Measurements from ENCODE around the gene NRP2. TPM values are rescaled to one million over a fixed set of nuclear protein-coding genes. Genes with fewer than 3 reads are reported as not detected.

Gene NRP2
- total RNA-seq, 1 donor from 2014 or later: 76.7 TPM

DNA sequence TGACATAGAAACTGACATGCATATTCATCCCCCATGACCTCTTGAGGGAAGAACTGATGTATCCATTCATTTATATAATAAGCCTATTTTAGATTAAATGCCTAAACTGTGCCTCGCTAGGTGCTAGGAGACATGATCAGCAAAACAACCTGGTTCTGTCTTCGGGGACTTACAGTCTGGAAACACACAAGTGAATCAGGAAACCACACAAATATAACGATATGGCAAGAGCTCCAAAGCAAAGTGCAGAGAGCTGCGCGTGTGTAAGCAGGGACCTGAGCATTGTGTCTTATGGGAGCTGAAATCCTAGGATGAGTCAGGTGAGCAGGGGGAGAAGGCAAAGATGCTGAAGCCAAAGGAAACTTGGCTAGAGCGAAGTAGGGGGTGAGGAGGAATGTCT, 120.6 kb downstream of the NRP2 start:
- Mint-ChIP-seq H3K4me3 (ENCODE audit: unreplicated experiment) (no peak overlapping the region), H3K27ac (ENCODE audit: unreplicated experiment) (no peak overlapping the region), H3K27me3 (ENCODE audit: low read depth, unreplicated experiment) (peaks cover 41% of the 10 kb centered on the region), H3K4me1 (ENCODE audit: low read depth, unreplicated experiment) (no peaks in the 10 kb centered on the region), H3K36me3 (ENCODE audit: low read depth, unreplicated experiment) (peaks cover 1% of the 10 kb centered on the region), H3K9me3 (ENCODE audit: unreplicated experiment) (peaks cover 13% of the 10 kb centered on the region)
- Histone ChIP-seq H3K4me2 (ENCODE audit: low read length) (no peak overlapping the region), H3K4me3 (ENCODE audit: insufficient read depth, low read depth, low read length) (no peak overlapping the region), H2AFZ (ENCODE audit: low read depth, low read length) (no peak overlapping the region), H3K36me3 (ENCODE audit: insufficient read depth, low read length) (no peaks in the 10 kb centered on the region), H4K20me1 (ENCODE audit: insufficient read depth, low read length) (no peaks in the 10 kb centered on the region), H3K27ac (ENCODE audit: low read depth, low read length) (no peak overlapping the region), H3K9ac (ENCODE audit: low read length) (no peak overlapping the region), H3K4me1 (ENCODE audit: insufficient read depth, low read length) (no peaks in the 10 kb centered on the region), H3K9me3 (ENCODE audit: insufficient read depth, low read depth, low read length) (no peaks in the 10 kb centered on the region), H3K79me2 (ENCODE audit: insufficient read depth, low read length) (no peaks in the 10 kb centered on the region), H3K27me3 (ENCODE audit: insufficient read depth, low read length) (no peaks in the 10 kb centered on the region)
- no peak for DNase-seq (ENCODE audit: low read depth)
- FAIRE-seq: no peak
- TF ChIP-seq, protein P1, sequence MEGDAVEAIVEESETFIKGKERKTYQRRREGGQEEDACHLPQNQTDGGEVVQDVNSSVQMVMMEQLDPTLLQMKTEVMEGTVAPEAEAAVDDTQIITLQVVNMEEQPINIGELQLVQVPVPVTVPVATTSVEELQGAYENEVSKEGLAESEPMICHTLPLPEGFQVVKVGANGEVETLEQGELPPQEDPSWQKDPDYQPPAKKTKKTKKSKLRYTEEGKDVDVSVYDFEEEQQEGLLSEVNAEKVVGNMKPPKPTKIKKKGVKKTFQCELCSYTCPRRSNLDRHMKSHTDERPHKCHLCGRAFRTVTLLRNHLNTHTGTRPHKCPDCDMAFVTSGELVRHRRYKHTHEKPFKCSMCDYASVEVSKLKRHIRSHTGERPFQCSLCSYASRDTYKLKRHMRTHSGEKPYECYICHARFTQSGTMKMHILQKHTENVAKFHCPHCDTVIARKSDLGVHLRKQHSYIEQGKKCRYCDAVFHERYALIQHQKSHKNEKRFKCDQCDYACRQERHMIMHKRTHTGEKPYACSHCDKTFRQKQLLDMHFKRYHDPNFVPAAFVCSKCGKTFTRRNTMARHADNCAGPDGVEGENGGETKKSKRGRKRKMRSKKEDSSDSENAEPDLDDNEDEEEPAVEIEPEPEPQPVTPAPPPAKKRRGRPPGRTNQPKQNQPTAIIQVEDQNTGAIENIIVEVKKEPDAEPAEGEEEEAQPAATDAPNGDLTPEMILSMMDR (IDR thresholded peaks at IDR 0.05; ENCODE audit: insufficient read depth, low read depth, low read length): no peak
- TF ChIP-seq EZH2 (IDR thresholded peaks at IDR 0.05; ENCODE audit: insufficient read depth, low read length): no peak

DNA sequence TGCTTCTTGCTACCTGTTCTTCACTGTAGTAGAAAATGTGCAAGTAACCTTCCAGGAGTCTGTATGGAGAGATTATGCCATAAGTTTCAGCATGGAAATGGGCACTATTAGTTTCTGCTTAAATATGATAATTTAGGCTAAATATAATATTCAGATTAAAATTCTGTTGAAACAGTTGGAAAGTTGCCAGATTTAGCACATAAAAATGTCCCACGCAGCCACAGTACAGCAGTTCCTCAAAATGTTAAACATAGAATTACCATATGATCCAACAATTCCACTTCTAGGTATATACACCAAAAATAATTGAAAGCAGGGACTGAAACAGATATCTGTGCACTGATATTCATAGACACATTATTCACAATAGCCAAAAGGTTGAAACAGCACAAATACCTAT, 121.2 kb downstream of the NRP2 start:
- Histone ChIP-seq H2AFZ (ENCODE audit: low read depth, low read length) (no peak overlapping the region), H3K9ac (ENCODE audit: low read length) (no peak overlapping the region), H3K9me3 (ENCODE audit: insufficient read depth, low read depth, low read length) (no peaks in the 10 kb centered on the region), H3K4me1 (ENCODE audit: insufficient read depth, low read length) (no peaks in the 10 kb centered on the region), H3K4me3 (ENCODE audit: insufficient read depth, low read depth, low read length) (no peak overlapping the region), H3K36me3 (ENCODE audit: insufficient read depth, low read length) (no peaks in the 10 kb centered on the region), H4K20me1 (ENCODE audit: insufficient read depth, low read length) (no peaks in the 10 kb centered on the region), H3K27me3 (ENCODE audit: insufficient read depth, low read length) (peaks cover 4% of the 10 kb centered on the region), H3K27ac (ENCODE audit: low read depth, low read length) (no peak overlapping the region), H3K4me2 (ENCODE audit: low read length) (no peak overlapping the region), H3K79me2 (ENCODE audit: insufficient read depth, low read length) (no peaks in the 10 kb centered on the region)
- Mint-ChIP-seq H3K4me1 (ENCODE audit: low read depth, unreplicated experiment) (no peaks in the 10 kb centered on the region), H3K27me3 (ENCODE audit: low read depth, unreplicated experiment) (peaks cover 46% of the 10 kb centered on the region), H3K27ac (ENCODE audit: unreplicated experiment) (no peak overlapping the region), H3K36me3 (ENCODE audit: low read depth, unreplicated experiment) (no peaks in the 10 kb centered on the region), H3K4me3 (ENCODE audit: unreplicated experiment) (no peak overlapping the region), H3K9me3 (ENCODE audit: unreplicated experiment) (peaks cover 9% of the 10 kb centered on the region)
- FAIRE-seq: no peak
- TF ChIP-seq, protein P1 (IDR thresholded peaks at IDR 0.05; ENCODE audit: insufficient read depth, low read depth, low read length): no peak
- no peak for TF ChIP-seq EZH2 (IDR thresholded peaks at IDR 0.05; ENCODE audit: insufficient read depth, low read length)
- no peak for DNase-seq (ENCODE audit: low read depth)

DNA sequence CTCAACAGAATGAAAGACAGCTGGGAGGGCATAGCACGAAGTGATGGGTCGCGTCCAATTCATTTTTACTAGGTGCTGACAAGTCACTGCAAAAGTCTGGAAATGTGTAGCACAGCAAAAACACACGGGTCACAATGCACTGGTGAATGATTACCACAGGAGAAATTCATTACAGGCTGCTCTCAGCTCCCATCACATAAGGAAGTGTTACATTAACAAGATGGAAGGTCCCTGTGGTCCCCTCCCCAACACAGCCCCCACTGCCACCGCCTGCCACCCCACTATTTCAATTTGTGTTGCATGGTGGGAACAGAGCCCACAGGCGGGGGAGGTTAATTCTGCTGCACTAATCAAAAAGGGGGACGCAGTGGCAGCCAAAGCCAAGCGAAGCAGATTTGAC, 122.8 kb downstream of the NRP2 start:
- Histone ChIP-seq H4K20me1 (ENCODE audit: insufficient read depth, low read length) (no peaks in the 10 kb centered on the region), H3K9ac (ENCODE audit: low read length) (no peak overlapping the region), H3K4me1 (ENCODE audit: insufficient read depth, low read length) (no peaks in the 10 kb centered on the region), H3K4me3 (ENCODE audit: insufficient read depth, low read depth, low read length) (no peak overlapping the region), H3K27me3 (ENCODE audit: insufficient read depth, low read length) (peaks cover 8% of the 10 kb centered on the region), H3K36me3 (ENCODE audit: insufficient read depth, low read length) (no peaks in the 10 kb centered on the region), H3K9me3 (ENCODE audit: insufficient read depth, low read depth, low read length) (no peaks in the 10 kb centered on the region), H3K79me2 (ENCODE audit: insufficient read depth, low read length) (no peaks in the 10 kb centered on the region), H2AFZ (ENCODE audit: low read depth, low read length) (no peak overlapping the region), H3K4me2 (ENCODE audit: low read length) (no peak overlapping the region), H3K27ac (ENCODE audit: low read depth, low read length) (no peak overlapping the region)
- Mint-ChIP-seq H3K4me1 (ENCODE audit: low read depth, unreplicated experiment) (no peaks in the 10 kb centered on the region), H3K27me3 (ENCODE audit: low read depth, unreplicated experiment) (peaks cover 55% of the 10 kb centered on the region), H3K36me3 (ENCODE audit: low read depth, unreplicated experiment) (no peaks in the 10 kb centered on the region), H3K27ac (ENCODE audit: unreplicated experiment) (no peak overlapping the region), H3K9me3 (ENCODE audit: unreplicated experiment) (no peaks in the 10 kb centered on the region), H3K4me3 (ENCODE audit: unreplicated experiment) (no peak overlapping the region)
- no peak for DNase-seq (ENCODE audit: low read depth)
- no peak for TF ChIP-seq EZH2 (IDR thresholded peaks at IDR 0.05; ENCODE audit: insufficient read depth, low read length)
- TF ChIP-seq, protein P1 (IDR thresholded peaks at IDR 0.05; ENCODE audit: insufficient read depth, low read depth, low read length): no peak
- no peak for FAIRE-seq

Data from astrocyte (in vitro differentiated cells and primary cell).